Mesenchymal stem cell (in vitro differentiated cells and primary cell): Measurements from ENCODE around the gene RRM2.

Source experiments
- DNase-seq: peaks from one replicate; pipeline ENCODE4 v3.0.0-alpha.2; 2013
- H2AFZ ChIP-seq: one replicate; pipeline ENCODE4 v1.6.1; 2013; ENCODE audit warnings: low read depth, mild to moderate bottlenecking, control low read depth, inconsistent platforms, low read length, moderate library complexity
- H2AK5ac ChIP-seq: 2 replicates; pipeline ENCODE4 v1.6.1; 2013; ENCODE audit warnings: low read length, moderate library complexity, mild to moderate bottlenecking, inconsistent platforms; ENCODE audit not compliant: severe bottlenecking
- H2BK120ac ChIP-seq: one replicate; pipeline ENCODE4 v1.6.1; 2013; ENCODE audit warnings: low read depth, mild to moderate bottlenecking, inconsistent platforms, low read length, moderate library complexity
- H2BK12ac ChIP-seq, 2 experiments: one replicate each; pipeline ENCODE4 v1.6.1; 2013; ENCODE audit warnings: inconsistent platforms in 2 of 2, low read length in 2 of 2, mild to moderate bottlenecking in 2 of 2, moderate library complexity in 2 of 2, control low read depth in 1 of 2
- H2BK15ac ChIP-seq: one replicate; pipeline ENCODE4 v1.6.1; 2013; ENCODE audit warnings: mild to moderate bottlenecking, low read depth, inconsistent platforms; ENCODE audit not compliant: poor library complexity, severe bottlenecking
- H2BK5ac ChIP-seq: 2 replicates; pipeline ENCODE4 v1.6.1; 2013; ENCODE audit warnings: low read depth, mild to moderate bottlenecking, low read length, control low read depth, inconsistent platforms; ENCODE audit not compliant: poor library complexity, severe bottlenecking
- H3K14ac ChIP-seq, 2 experiments: one replicate each; pipeline ENCODE4 v1.6.1; 2013; ENCODE audit warnings: inconsistent platforms in 2 of 2, low read length in 2 of 2, control low read depth in 1 of 2, mild to moderate bottlenecking in 1 of 2, moderate library complexity in 1 of 2
- H3K18ac ChIP-seq, 2 experiments: one replicate each; pipeline ENCODE4 v1.6.1; 2013; ENCODE audit warnings: inconsistent platforms in 2 of 2, low read length in 2 of 2, control low read depth in 1 of 2, low read depth in 1 of 2, mild to moderate bottlenecking in 1 of 2
- H3K23ac ChIP-seq, 2 experiments: one replicate each; pipeline ENCODE4 v1.6.1; 2013; ENCODE audit warnings: inconsistent platforms in 2 of 2, low read length in 2 of 2, mild to moderate bottlenecking in 2 of 2, moderate library complexity in 2 of 2, control low read depth in 1 of 2
- H3K27ac ChIP-seq: 2 replicates; pipeline ENCODE4 v1.5.1; 2013; ENCODE audit warnings: mild to moderate bottlenecking, moderate library complexity, low read length, control low read depth, inconsistent platforms; ENCODE audit not compliant: poor library complexity, severe bottlenecking
- H3K27me3 ChIP-seq, 2 experiments: 2 replicates each; pipeline versions ENCODE4 v1.6.1 to v1.7.0; 2013; ENCODE audit warnings: low read length in 2 of 2, mild to moderate bottlenecking in 2 of 2, moderate library complexity in 2 of 2, control low read depth in 1 of 2, inconsistent platforms in 1 of 2; ENCODE audit not compliant: control insufficient read depth in 1 of 2, insufficient read depth in 1 of 2
- H3K36me3 ChIP-seq, 2 experiments: 2 replicates each; pipeline versions ENCODE4 v1.6.1 to v1.7.0; 2013; ENCODE audit warnings: low read length in 2 of 2, control low read depth in 1 of 2, inconsistent platforms in 1 of 2, low read depth in 1 of 2, mild to moderate bottlenecking in 1 of 2; ENCODE audit not compliant: insufficient read depth in 2 of 2, control insufficient read depth in 1 of 2
- H3K4ac ChIP-seq, 2 experiments: one replicate each; pipeline ENCODE4 v1.6.1; 2013; ENCODE audit warnings: inconsistent platforms in 2 of 2, low read length in 2 of 2, mild to moderate bottlenecking in 2 of 2, moderate library complexity in 2 of 2, control low read depth in 1 of 2, low read depth in 1 of 2
- H3K4me1 ChIP-seq: 2 replicates; pipeline ENCODE4 v1.6.1; 2013; ENCODE audit warnings: low read depth, low read length, control low read depth; ENCODE audit not compliant: control insufficient read depth, insufficient read depth
- H3K4me2 ChIP-seq: 2 replicates; pipeline ENCODE4 v1.6.1; 2013; ENCODE audit warnings: low read length, mild to moderate bottlenecking, inconsistent platforms; ENCODE audit not compliant: poor library complexity, severe bottlenecking
- H3K4me3 ChIP-seq, 2 experiments: 2 replicates each; pipeline versions ENCODE4 v1.5.1 to v1.7.0; 2013; ENCODE audit warnings: low read length in 2 of 2, mild to moderate bottlenecking in 2 of 2, control low read depth in 1 of 2, low read depth in 1 of 2; ENCODE audit not compliant: insufficient read depth in 1 of 2
- H3K79me1 ChIP-seq: replicated peaks from 2 replicates; pipeline ENCODE4 v1.6.1; 2013; ENCODE audit warnings: mild to moderate bottlenecking, control low read depth, low read length, inconsistent platforms; ENCODE audit not compliant: poor library complexity, severe bottlenecking
- H3K9ac ChIP-seq: 2 replicates; pipeline ENCODE4 v1.7.0; 2013; ENCODE audit warnings: mild to moderate bottlenecking, low read length, moderate library complexity
- H3K9me3 ChIP-seq: 2 replicates; pipeline ENCODE4 v1.7.0; 2013; ENCODE audit warnings: mild to moderate bottlenecking, low read length; ENCODE audit not compliant: control insufficient read depth
- H4K8ac ChIP-seq: one replicate; pipeline ENCODE4 v1.6.1; 2013; ENCODE audit warnings: inconsistent platforms, mild to moderate bottlenecking, low read length, moderate library complexity
- H4K91ac ChIP-seq: one replicate; pipeline ENCODE4 v1.6.1; 2013; ENCODE audit warnings: mild to moderate bottlenecking, low read length, inconsistent platforms
- WGBS: methylation state at CpG from one replicate; pipeline ENCODE4 v1.1.7; 2013; ENCODE audit warnings: mixed read lengths; 5-methylcytosine and 5-hydroxymethylcytosine counted together

RRM2 gene

DNA sequence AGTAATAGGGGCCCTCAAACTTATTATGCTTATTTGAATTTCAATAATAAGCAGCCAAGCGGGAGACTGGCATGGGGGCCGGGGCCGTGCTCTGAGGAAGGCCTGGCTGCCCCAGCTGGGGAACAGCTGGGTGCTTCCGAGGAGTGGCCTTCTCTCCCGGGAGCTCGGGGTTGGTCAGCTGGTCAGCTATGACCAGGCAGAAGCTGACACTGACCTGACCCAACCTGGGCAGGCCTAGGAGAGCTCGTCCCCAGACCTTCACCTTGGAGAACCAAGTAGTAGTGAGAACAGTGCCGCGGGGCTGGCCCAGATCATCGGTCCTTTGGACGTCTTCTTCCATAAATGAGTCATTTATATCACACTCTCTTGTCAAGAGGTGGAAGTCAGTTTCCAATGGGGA is 36.1 kb downstream of the RRM2 start:
- H3K4me3 ChIP-seq, result no peak overlapping the region
- no peaks in the 10 kb centered on the region for H3K79me1 ChIP-seq

DNA sequence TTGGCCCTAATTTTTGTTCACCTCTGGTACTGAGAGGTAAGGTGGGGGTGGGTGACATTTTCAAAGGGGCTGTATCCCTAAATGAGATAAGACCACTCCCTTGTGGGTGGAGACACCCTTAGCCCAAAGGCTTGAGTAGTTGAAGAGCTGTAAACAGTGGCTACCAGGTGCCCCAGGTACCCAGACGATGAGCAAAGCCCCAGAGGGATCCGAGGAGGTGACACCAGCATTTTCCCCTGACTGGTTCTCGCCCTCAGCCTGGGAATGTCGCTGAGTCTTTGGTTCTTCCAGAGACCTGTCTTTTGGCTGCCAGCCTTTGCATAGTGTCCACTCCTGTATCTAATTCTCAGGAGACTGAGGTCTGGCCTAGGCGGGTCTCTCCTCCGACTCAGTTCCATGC is 36.5 kb downstream of the RRM2 start:
- no peaks in the 10 kb centered on the region for H3K79me1 ChIP-seq
- no peak overlapping the region for H4K8ac ChIP-seq
- no peak overlapping the region for H3K4me2 ChIP-seq
- no peak for DNase-seq
- H3K27ac ChIP-seq, result no peak overlapping the region
- no peak overlapping the region for H2AK5ac ChIP-seq
- H2BK5ac ChIP-seq, result no peak overlapping the region
- H2BK15ac ChIP-seq, result no peak overlapping the region
- no peak overlapping the region for H2BK120ac ChIP-seq
- no peak overlapping the region for H3K14ac ChIP-seq
- H3K18ac ChIP-seq, result no peak overlapping the region
- H3K27me3 ChIP-seq, result no peaks in the 10 kb centered on the region
- no peak overlapping the region for H3K4me3 ChIP-seq
- no peak overlapping the region for H2AFZ ChIP-seq
- peaks cover 3% of the 10 kb centered on the region for H3K4me1 ChIP-seq
- no peak overlapping the region for H3K4ac ChIP-seq
- no peak overlapping the region for H4K91ac ChIP-seq
- H2BK12ac ChIP-seq, result no peak overlapping the region
- peaks cover 0 to 3% of the 10 kb centered on the region in 2 experiments for H3K36me3 ChIP-seq
- H3K9ac ChIP-seq, result no peak overlapping the region
- no peaks in the 10 kb centered on the region for H3K9me3 ChIP-seq
- H3K23ac ChIP-seq, result no peak overlapping the region
- WGBS, result 92% methylated on average over 6 of the region's 6 CpGs

More for the DNA sequence above, 36.1 kb downstream of the RRM2 start:
- peaks cover 3% of the 10 kb centered on the region for H3K4me1 ChIP-seq
- H3K9ac ChIP-seq, result no peak overlapping the region
- H3K14ac ChIP-seq, result no peak overlapping the region
- no peak overlapping the region for H2BK5ac ChIP-seq
- H3K4me2 ChIP-seq, result no peak overlapping the region
- WGBS, result 94% methylated on average over 7 of the region's 11 CpGs
- H3K23ac ChIP-seq, result no peak overlapping the region
- H4K8ac ChIP-seq, result no peak overlapping the region
- peaks cover 0 to 3% of the 10 kb centered on the region in 2 experiments for H3K36me3 ChIP-seq
- H2AK5ac ChIP-seq, result no peak overlapping the region
- H3K9me3 ChIP-seq, result no peaks in the 10 kb centered on the region
- H3K27ac ChIP-seq, result no peak overlapping the region
- H2BK12ac ChIP-seq, result no peak overlapping the region
- H3K27me3 ChIP-seq, result no peaks in the 10 kb centered on the region
- H2AFZ ChIP-seq, result no peak overlapping the region
- H3K4ac ChIP-seq, result no peak overlapping the region
- H2BK15ac ChIP-seq, result no peak overlapping the region
- no peak overlapping the region for H2BK120ac ChIP-seq
- H3K18ac ChIP-seq, result no peak overlapping the region
- DNase-seq, result no peak
- H4K91ac ChIP-seq, result no peak overlapping the region

DNA sequence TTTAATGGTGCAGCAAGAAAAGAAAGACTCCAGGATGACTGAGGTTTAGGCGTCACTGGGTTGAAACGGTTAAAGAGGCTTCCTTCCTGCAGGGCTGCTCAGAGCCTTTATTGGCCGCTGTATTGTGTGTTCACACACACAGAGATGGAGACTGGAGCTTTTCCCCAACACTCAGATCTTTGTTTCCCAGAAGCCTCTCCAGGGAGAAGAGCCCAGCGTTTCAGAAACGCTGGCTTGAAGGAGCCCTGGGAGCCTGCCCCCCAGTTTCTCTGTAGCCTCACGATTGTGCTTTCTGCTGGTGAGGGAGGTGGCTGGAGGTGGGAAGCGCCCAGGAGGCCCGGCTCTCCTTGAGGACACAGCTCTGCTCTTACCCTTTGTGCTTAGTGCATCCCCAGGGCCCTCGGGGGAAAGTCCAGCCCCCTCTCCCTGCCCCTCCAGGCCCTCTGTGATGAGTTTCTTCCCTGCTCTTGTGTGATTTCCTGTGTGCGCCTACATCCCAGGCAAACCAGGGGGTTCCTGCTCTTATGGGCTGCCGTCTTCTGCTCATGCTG is 37.1 kb downstream of the RRM2 start:
- no peak overlapping the region for H3K4me3 ChIP-seq
- H3K23ac ChIP-seq, result no peak overlapping the region
- no peak overlapping the region for H2BK5ac ChIP-seq
- no peak overlapping the region for H2AFZ ChIP-seq
- no peaks in the 10 kb centered on the region for H3K27me3 ChIP-seq
- H3K9ac ChIP-seq, result no peak overlapping the region
- no peak overlapping the region for H2BK120ac ChIP-seq
- no peak overlapping the region for H2AK5ac ChIP-seq
- no peak overlapping the region for H3K27ac ChIP-seq
- no peaks in the 10 kb centered on the region for H3K9me3 ChIP-seq
- H3K4me2 ChIP-seq, result no peak overlapping the region
- no peaks in the 10 kb centered on the region for H3K79me1 ChIP-seq
- H3K14ac ChIP-seq, result no peak overlapping the region
- no peak overlapping the region for H3K18ac ChIP-seq
- H3K36me3 ChIP-seq, result peaks cover 0 to 3% of the 10 kb centered on the region in 2 experiments
- H4K91ac ChIP-seq, result no peak overlapping the region
- H3K4ac ChIP-seq, result no peak overlapping the region
- H2BK12ac ChIP-seq, result no peak overlapping the region
- no peak overlapping the region for H4K8ac ChIP-seq
- WGBS, result 72% methylated on average over 10 of the region's 11 CpGs
- no peak overlapping the region for H2BK15ac ChIP-seq
- H3K4me1 ChIP-seq, result peaks cover 3% of the 10 kb centered on the region
- no peak for DNase-seq

DNA sequence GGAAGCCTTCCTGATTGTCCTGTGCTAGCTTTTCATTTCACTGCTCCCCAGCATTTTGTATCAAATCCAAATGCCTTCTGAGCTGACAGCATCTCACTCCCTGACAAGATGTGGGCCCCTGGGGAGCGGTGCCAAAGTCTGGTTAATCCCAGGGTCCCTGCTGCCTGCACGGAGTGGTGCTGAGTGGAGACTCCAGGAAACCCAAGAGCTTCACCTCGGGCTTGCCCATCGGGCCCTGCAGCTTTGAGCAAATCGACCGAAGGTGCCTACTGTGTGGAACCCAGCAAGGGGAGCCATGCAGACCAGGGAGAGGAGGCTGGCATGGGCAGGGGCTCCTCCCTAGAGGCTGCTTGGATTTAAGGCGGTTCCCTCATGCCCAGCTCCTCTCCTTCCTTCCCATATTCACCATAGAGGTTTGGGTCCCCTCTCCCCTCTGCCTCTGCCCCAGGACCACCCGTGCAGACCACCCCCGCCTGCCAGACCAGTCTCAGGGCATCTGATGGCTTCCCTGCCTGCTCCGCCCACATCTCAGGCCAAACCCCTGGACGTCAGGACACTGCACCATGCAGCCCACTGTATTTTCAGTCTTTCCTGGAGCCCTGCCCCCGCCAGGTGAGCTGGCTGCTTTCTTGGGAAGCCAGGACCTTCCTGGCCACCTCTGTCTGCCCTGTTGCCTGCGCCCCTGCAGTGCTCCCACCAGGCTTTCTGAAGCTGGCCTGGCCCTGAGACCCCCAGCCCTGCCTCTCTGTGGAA is 37.8 kb downstream of the RRM2 start:
- Histone ChIP-seq H2AFZ (no peak overlapping the region), H3K4me3 (no peak overlapping the region), H3K79me1 (no peaks in the 10 kb centered on the region), H2AK5ac (no peak overlapping the region), H3K27me3 (no peaks in the 10 kb centered on the region), H2BK12ac (no peak overlapping the region), H3K18ac (no peak overlapping the region), H3K36me3 (peaks cover 0 to 3% of the 10 kb centered on the region in 2 experiments), H3K14ac (no peak overlapping the region), H2BK15ac (no peak overlapping the region), H3K4me2 (no peak overlapping the region), H4K91ac (no peak overlapping the region), H3K4ac (no peak overlapping the region), H2BK120ac (no peak overlapping the region), H3K27ac (no peak overlapping the region), H3K4me1 (peaks cover 3% of the 10 kb centered on the region), H3K9ac (no peak overlapping the region), H3K9me3 (no peaks in the 10 kb centered on the region), H3K23ac (no peak overlapping the region), H2BK5ac (no peak overlapping the region), H4K8ac (no peak overlapping the region)
- 89% methylated on average over 13 of the region's 13 CpGs for WGBS
- DNase-seq, result no peak
